GM23338 (cell line): ENCODE data around the gene KLHL33.

Experiments
- CREB1 ChIP-seq: fragments of 250-450 bp; sonication (Bioruptor Pico); IDR thresholded peaks from 2 replicates; pipeline ENCODE4 v1.5.0; 2020; ENCODE audit warnings: low read depth, mild to moderate bottlenecking, moderate library complexity
- EZH2 ChIP-seq: fragments of 200-600 bp; sonication (generic); IDR thresholded peaks from one replicate; pipeline ENCODE4 v1.8.0; 2017; ENCODE audit warnings: antibody characterized with exemption, mild to moderate bottlenecking, low read depth; ENCODE audit not compliant: unreplicated experiment
- EZH2phosphoT487 ChIP-seq: fragments of 200-600 bp; sonication (generic); IDR thresholded peaks from one replicate; pipeline ENCODE4 v1.8.1; 2018; ENCODE audit warnings: antibody characterized with exemption; ENCODE audit not compliant: unreplicated experiment
- JUNB ChIP-seq: IDR thresholded peaks from one replicate; pipeline ENCODE4 v1.6.1; 2016; ENCODE audit warnings: antibody characterized with exemption; ENCODE audit not compliant: unreplicated experiment
- NANOG ChIP-seq: IDR thresholded peaks from 2 replicates; pipeline ENCODE4 v1.6.1; 2016; ENCODE audit warnings: antibody characterized with exemption, borderline replicate concordance
- POLR2AphosphoS5 ChIP-seq: IDR thresholded peaks from 2 replicates; pipeline ENCODE4 v1.6.1; 2016; ENCODE audit warnings: antibody characterized with exemption, low read depth
- TF ChIP-seq, protein P1 (sequence below), 2 experiments: fragments of 200-600 bp in 1 of 2; sonication (generic) in 1 of 2; conservative IDR thresholded peaks; 2 replicates each; pipeline versions ENCODE4 v1.5.1 to v1.6.1; 2016 to 2017; ENCODE audit warnings: antibody characterized with exemption in 2 of 2, low read depth in 2 of 2, mild to moderate bottlenecking in 2 of 2, moderate library complexity in 1 of 2
- TF ChIP-seq, protein P2 (sequence below): IDR thresholded peaks from one replicate; pipeline ENCODE4 v1.6.1; 2018; ENCODE audit warnings: antibody characterized with exemption; ENCODE audit not compliant: unreplicated experiment

DNA sequence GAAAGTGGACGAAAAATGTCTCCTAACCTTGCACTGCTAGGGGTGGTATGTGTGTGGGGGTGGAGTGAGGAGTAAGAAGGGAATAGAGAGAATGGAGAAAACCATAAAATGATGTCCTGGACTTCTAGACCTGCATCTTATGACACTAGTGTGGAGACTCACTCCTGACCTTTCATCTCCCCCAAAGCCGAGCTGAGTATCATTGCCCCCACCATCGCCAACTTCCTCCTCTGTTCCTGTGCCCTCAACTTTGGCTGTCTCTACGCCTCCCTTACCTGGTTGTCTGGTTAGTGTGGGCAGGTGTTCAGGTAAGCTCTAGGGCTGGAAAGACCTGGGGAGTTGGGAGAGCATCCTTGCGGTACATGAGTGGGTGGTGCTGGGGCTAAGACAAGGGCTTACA, 4.5 kb upstream of the KLHL33 start:
- no peak for TF ChIP-seq EZH2
- TF ChIP-seq, protein P1, sequence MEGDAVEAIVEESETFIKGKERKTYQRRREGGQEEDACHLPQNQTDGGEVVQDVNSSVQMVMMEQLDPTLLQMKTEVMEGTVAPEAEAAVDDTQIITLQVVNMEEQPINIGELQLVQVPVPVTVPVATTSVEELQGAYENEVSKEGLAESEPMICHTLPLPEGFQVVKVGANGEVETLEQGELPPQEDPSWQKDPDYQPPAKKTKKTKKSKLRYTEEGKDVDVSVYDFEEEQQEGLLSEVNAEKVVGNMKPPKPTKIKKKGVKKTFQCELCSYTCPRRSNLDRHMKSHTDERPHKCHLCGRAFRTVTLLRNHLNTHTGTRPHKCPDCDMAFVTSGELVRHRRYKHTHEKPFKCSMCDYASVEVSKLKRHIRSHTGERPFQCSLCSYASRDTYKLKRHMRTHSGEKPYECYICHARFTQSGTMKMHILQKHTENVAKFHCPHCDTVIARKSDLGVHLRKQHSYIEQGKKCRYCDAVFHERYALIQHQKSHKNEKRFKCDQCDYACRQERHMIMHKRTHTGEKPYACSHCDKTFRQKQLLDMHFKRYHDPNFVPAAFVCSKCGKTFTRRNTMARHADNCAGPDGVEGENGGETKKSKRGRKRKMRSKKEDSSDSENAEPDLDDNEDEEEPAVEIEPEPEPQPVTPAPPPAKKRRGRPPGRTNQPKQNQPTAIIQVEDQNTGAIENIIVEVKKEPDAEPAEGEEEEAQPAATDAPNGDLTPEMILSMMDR (conservative IDR thresholded peaks at IDR 0.05; ENCODE audit: low read depth in 2 of 2) = no peak
- no peak for TF ChIP-seq POLR2AphosphoS5
- TF ChIP-seq, protein P2, sequence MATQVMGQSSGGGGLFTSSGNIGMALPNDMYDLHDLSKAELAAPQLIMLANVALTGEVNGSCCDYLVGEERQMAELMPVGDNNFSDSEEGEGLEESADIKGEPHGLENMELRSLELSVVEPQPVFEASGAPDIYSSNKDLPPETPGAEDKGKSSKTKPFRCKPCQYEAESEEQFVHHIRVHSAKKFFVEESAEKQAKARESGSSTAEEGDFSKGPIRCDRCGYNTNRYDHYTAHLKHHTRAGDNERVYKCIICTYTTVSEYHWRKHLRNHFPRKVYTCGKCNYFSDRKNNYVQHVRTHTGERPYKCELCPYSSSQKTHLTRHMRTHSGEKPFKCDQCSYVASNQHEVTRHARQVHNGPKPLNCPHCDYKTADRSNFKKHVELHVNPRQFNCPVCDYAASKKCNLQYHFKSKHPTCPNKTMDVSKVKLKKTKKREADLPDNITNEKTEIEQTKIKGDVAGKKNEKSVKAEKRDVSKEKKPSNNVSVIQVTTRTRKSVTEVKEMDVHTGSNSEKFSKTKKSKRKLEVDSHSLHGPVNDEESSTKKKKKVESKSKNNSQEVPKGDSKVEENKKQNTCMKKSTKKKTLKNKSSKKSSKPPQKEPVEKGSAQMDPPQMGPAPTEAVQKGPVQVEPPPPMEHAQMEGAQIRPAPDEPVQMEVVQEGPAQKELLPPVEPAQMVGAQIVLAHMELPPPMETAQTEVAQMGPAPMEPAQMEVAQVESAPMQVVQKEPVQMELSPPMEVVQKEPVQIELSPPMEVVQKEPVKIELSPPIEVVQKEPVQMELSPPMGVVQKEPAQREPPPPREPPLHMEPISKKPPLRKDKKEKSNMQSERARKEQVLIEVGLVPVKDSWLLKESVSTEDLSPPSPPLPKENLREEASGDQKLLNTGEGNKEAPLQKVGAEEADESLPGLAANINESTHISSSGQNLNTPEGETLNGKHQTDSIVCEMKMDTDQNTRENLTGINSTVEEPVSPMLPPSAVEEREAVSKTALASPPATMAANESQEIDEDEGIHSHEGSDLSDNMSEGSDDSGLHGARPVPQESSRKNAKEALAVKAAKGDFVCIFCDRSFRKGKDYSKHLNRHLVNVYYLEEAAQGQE = no peak
- no peak for TF ChIP-seq JUNB
- TF ChIP-seq CREB1 (CRISPR knock-in tag) = no peak
- TF ChIP-seq EZH2phosphoT487 = no peak
- TF ChIP-seq NANOG = no peak
